Hippocampal formation (tissue), 2 donors: Measurements from ENCODE around the gene TXK.
A peak's percentile ranks its signal among the peaks of the same experiment; 100 is the strongest.
"Not testable (repeated sequence)": the region's sequence is repeated elsewhere in the genome, so short reads cannot be mapped to it uniquely, and the experiment has no call there.

Experiments
- DNase-seq, 2 donors: peaks; one replicate each; lab custom pipeline; 2025; lab: John Stamatoyannopoulos, UW

TXK gene

GRCh38 chr4:48134081-48134480, at the start of gene TXK:
TXK (minus strand) TSS chr4:48134250; CDS start chr4:48134170, 80 bp downstream.
- DNase-seq: no peak

- DNase-seq: no peak
These were observed 46.2 kb upstream of the TXK start for GRCh38 chr4:48180234-48180633.

DNA sequence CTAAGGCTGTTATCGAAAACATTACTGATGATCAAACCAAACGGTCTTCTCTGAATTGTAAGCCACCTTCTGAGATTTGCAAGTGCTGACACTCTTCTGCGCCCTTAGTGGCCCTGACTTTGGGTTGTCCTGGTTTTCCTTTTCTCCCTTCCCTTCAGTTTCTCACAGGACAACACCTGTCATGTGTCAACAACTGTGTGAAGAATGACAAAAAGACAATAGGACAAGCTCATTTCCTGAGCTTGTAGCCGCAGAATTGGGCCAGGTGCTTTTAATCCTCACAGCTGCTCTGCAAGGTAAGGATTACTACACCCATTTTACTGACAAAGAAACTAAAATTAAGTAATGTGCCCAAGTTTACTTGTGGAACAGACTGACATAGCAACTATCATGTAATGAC, 44.9 kb upstream of the TXK start:
- no peak for DNase-seq

DNA sequence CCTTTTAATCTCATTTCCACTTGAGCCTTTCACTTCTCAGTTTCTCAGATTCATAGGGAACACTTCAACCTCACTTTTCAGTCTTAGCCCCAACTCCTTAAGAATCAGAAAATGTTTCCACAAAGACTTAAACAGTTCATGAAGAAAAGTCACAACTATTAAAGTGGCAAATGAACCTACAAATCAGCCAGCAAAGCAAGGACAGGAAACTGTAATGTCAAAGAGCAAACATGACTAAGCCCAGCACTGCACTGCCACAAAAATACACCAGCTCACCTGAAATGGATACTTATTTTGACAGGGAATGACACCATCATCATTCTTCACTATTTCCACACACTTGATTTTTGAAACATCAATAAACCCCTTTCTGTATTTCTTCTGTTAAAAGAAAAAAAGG, 41.8 kb upstream of the TXK start:
- no peak for DNase-seq

DNA sequence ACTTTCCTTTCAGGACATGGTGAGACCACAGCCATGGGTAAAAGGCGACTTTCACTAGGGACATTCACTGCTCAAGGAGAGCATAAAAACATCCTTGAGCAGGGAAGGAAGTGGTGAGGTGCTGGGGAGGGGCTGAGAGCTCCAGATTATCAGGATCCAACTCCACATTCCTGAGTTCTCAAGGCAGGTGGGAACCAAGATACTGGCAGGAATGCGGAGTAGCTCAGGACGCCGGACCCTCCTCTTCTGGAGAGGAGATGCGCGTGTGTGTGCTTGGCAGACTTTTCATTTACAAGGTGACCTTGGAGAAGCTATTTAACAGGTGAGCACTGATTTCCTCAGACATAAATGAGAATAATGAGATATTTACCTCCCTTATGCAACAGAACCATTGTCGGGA, 41.3 kb upstream of the TXK start:
- DNase-seq: no peak

GRCh38 chr4:48173056-48173991, 39.3 kb upstream of the TXK start:
- DNase-seq: peak in 1 of 2 donors; percentile 7

GRCh38 chr4:48172651-48173050, 38.6 kb upstream of the TXK start:
- no peak for DNase-seq

DNA sequence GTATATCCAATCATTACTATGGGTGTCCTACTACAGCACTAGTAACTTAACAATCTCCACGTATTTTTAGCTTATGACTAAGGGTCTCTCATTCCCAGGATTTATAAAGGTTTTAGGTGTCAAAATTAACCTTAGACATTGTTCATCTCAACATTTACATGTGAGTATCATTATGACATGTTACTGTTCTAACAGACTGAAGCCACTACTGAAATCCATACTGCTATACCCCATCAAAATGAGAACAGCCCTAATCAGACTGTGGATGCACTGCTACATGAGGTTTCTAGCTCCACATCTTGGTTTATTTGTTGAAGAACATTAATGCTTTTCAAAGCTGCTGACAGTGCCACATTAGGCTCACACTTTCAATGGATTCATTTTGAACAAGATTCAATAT, 35.6 kb upstream of the TXK start:
- no peak for DNase-seq

GRCh38 chr4:48167538-48168263, 33.7 kb upstream of the TXK start:
- no peak for DNase-seq

GRCh38 chr4:48164561-48164960, 30.5 kb upstream of the TXK start:
- DNase-seq: not testable (repeated sequence)

DNA sequence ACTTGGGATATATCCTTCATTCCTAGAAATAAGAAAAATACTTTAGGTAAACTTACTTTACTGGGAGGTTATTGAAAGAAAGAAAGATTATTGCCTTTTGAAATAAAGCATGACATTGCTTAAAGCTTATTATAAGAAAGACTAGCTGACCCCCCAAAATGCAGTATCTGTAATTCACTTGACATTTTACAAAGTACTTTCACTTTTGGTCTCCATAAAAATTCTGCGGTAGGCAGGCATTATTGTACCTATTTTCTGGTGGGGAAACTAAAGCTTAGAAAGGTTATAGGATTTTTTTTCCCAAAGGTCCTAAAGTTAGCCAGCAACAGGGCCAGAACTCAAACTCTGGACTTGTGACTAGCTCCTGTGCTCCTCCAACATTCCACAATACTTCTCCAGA, 29.7 kb upstream of the TXK start:
- DNase-seq: no peak

DNA sequence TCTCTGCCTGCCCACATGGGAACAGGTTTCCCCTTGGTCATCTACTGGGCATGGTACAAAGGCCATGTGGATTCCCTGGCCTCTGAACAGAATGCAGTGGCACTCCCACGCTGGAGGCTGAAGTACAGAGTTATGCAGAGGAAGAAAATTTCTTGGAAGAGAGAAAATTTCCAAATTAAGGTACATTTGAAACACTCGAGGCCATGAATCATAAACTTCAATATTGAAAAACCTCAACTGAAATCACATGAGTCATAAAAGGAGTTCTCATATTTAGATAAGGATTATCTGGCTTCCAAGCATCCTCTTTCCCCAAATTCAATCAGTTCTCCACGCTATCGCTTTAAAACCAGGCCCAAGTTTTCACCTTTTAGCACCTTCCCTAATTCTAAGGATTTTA, 28.1 kb upstream of the TXK start:
- no peak for DNase-seq

- no peak for DNase-seq
These were observed 23.2 kb upstream of the TXK start for GRCh38 chr4:48157271-48157670.

- DNase-seq: no peak
These were observed 22.4 kb upstream of the TXK start for GRCh38 chr4:48156423-48156822.

GRCh38 chr4:48153791-48154550, 19.9 kb upstream of the TXK start:
- no peak for DNase-seq

GRCh38 chr4:48152259-48152658, 18.2 kb upstream of the TXK start:
- DNase-seq: no peak

DNA sequence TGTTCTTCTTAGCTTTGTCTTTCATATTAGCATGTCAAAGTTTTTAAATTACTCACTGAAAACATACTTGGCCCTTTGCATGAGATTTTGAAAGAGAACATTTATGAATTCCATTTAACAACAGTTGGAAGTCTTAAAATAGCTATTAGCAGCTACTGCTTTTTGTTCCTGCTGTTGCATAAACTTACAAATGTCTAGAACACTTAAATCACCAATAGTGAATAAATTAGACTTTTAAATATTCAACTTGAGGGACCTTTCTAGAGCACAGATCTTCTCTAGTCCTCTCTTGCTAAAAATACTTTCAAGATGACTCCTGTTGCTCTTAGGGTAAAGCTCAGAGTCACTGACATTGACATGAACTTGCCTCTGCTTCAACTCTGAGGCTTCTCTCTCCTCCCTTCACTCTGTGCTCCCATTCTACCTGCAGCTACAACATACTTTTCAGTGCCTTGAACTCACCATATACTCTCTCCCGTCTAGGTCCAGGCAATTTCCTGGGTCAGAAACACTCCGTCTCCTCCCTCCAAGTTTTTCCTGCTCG, 15.8 kb upstream of the TXK start:
- no peak for DNase-seq

DNA sequence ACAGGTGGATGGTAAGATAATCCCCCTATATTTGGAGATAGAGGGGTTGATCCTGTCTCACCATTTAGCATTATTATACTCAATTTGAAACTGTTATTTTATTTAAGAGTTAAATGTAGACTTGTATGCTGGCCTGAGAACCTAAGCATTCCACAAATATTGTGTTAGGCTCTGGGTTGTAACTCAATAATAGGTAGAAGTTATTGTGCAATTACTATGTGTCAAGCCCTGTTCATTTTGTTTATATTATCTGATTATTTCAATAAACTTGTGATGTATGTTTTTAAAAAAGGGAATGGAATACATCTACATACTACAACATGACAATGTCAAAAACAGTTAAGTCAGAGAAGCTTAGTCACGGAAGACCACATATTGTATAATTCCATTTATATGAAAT, 13.6 kb upstream of the TXK start:
- DNase-seq: no peak

- peak in 1 of 2 donors; percentile 33 for DNase-seq
These were observed 7.0 kb upstream of the TXK start for GRCh38 chr4:48141048-48141447.

- no peak for DNase-seq
These were observed 5.6 kb upstream of the TXK start for GRCh38 chr4:48139691-48140090.

- DNase-seq: no peak
These were observed 4.9 kb upstream of the TXK start for GRCh38 chr4:48138936-48139335.

DNA sequence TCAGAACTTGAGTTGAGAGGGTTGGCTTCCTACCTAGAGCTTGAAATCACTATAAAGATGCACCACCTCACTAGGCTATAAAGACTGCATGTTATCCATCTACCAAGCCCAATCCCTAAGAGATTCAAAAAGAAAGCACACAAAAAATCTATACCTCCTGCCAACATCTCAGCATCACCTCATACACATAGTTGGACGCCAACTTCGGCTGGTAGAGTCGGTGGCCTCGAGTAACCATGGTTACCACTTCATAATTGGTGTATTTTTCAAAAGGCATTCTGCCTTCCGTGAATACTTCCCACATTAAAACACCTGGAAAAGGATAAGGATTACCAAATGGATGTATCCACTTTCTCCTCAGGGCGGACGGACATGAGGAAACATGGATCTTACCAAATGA, 4.5 kb upstream of the TXK start:
- no peak for DNase-seq
